ENCODE measurements around the gene PDIA5.

The PDIA5 gene

DNA sequence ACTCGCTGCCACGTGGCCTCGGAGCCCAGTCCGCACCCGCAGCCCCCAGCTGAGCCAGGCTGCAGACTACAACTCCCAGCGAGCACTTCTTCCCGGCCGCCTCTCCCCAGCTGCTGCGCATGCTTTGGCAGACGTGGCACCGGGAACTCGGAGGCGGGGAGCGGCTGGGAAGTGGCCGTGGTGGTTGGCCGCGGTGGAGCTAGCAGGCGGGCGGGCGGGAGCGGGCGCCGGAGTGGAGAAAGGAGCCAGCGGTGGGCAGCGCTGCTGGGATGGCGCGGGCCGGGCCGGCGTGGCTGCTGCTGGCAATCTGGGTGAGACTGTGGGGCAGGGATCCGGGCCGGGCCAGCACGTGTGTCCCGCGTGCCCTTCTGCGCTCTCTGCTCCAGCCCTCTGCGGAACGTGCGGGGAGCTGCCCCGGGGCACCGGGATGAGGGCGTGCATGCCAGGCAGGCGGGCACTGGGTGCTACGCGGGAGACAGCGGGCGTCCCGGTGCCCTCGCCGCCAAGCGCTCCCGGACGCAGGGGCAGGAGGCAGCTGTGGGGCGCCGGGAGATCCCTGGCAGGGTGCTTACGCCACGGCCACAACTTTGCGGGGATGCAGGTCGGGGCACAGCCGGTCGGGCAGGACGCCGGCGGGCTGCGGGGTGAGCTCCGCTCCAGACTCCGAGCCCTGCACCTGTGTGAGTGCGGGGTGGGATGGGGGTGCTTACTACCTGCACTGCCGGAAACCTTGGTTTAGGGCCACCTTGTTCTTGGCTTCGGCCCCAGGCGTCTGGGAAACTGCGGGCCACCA, at the start of gene PDIA5:
TSS of gene PDIA5 (plus strand) at position 130 of the 793 bp plus-strand sequence. CDS start at position 270, 140 bp downstream.
- DNase-seq: peak; percentile 52

DNA sequence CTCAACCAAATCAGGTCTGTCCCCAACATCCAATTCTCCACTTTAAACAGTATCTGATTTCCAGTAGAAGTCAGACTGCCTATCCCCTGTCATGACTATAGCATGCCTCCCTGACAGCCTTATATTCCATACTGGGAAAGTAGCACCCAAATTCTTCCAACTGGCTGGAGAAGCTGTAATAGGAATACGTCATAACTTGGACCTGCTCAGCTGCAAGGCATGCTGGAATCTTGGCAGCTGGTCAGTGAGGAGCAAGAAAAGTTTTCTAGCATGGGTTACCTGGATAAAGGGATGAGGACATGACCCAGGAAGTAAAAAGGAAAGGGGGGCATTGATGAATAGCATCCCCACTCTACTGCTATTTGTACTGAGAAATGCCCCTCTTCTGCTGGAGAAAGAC, 48.1 kb upstream of the PDIA5 start:
- no peak for DNase-seq

DNA sequence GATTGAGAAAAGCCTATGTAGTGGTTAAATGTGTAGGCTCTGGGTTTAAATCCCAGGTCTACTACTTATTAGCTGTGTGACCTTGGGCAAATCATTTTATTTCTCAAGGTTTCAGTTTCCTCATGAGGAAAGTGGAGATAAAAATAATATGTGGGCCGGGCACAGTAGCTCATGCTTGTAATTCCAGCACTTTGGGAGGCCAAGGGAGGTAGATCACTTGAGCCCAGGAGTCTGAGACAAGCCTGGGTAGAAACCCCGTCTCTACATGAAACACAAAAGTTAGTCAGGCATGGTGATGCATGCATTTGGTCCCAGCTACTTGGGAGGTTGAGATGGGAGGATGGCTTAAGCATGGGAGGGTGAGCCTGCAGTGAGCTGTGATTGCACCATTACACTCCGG, 47.7 kb upstream of the PDIA5 start:
- no peak for DNase-seq

DNA sequence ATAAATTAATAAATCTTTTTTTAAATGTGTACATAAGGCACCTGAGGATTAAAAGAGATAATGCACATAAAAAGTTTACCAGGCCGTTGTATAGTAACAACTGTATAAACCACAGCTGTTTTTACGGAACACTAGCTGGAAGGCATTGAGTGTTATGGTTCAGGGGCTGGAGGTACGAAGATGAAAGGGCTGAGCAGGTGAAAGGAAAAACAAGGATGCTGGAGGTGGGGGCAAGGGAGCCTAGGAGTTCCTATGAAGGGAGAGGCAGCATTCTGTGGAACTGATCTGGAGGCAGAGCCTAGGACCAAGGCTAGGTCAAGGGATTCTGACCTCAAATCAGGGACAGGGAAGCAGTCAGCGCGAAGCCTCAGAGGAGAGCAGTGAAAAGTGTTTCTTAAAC, 47.2 kb upstream of the PDIA5 start:
- DNase-seq: no peak

DNA sequence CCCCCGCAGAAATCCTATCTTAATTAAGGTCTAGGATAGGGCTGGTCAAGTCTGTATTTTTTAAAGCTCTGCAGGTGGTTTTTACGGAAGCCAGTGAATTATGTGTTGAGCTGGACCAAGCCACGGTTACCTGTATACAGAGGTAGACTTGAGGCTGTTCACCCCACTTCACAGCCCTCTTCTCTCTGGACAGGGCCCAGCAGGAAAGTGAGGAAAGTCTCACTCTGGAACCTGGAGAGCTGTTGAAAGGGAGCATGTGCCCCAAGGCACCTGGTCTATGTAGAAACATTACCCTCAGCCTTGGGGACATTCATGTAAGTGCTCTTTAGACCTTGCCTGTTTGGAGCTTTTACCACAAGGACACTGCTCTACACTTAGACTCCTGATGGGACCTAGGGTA, 46.1 kb upstream of the PDIA5 start:
- DNase-seq: no peak

DNA sequence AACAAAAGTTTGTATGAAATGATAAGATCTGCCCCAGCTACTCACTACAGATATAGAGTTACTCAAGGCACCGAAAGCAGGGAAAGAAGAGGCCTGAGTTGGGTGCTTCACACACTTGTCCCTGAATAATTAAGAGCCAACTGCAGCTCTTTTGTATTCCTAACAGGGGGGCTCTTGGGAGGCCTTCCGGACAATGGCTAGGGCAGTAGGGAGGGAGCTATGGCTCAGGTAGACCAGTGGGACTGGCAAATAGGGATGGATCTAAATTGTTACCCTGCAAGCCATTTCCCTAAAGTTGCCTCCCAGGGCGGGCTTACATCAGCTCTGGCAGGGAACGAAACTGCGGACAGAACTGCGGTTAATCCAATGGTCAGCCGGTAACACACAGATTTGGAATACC, 45.4 kb upstream of the PDIA5 start:
- DNase-seq: no peak

DNA sequence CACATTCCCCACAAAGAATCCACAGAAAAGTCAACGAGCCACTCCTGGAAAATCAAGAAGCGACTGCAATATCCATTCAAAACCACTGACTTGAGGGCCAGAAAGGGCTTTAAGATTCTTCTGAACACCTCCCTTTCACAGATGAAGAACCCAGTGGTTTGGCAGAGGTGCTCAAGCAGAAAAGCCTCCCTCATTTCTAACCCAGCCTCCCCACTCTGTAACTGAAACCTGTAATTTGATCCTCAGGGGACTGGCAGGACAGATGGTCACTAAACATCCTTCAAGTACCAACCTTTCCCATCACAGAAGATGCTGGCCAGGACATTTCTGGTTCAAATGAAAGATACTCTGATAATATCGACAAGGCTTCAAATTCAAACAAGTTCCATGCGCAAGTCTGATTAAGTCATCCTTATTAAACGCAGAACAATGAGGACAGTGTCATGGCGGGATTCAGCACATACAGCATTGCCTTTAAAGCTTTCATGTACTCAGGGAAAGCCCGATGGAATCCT, 44.8 kb upstream of the PDIA5 start:
- no peak for DNase-seq

DNA sequence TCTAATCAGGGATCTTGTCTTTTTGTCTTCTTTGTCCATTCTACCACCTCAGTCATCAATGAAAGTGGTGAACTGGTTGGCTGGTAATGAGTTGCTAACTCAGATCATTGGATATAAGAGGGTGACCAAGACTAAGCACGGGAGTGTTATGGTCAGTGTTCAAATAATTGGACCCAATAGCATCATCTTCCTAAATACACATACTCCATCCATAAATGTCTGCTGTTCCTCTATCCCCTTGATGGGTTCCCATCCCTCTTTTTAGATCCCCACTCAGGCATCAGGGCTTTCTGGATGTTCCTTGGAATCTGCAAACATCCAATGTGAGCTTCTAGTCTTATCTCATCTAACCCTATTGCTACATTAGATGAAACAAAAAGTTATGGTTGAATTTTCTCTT, 42.8 kb upstream of the PDIA5 start:
- DNase-seq: no peak

DNA sequence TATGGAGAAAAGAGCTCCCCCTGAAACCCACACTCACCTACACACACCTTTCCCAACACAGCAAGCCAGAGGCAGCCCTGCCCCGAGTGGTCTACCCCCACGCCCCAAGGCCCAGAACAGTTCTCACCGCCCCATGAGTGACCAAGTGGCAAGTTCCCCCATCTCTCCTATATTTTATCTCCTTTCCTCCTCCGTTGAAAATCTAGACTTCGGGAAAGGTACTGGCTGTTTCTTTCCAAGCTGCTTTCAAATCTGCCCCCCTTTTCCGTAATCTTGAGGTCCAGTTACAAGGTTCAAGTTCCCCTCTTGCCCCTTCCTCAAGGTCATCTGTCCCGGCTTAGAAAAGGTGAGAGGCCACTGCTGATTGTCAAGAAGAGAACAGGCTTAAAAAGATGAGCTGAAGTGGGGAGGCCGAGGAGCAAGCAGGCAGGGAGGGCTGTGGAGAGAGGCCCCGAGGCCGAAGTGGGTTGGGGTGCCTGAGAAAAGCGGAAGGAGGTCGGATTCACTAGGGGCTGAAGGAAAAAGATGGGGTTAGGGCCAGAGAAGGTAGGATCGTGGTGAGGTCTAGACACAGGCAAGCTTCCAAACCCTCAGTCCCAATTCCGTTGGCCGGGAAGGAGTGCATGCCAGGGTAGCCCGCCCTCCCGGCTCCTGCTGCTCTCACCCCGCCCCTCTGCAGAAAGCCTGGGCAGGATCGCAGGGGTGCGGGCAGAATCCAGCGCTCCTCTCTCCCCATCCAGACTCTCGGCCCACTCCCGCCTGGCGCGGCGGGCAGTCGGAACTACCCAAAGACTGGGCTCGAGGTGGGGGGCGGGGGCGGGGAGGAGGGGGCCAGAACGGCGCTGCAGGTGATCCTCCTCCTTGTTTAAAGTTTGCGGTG, 40.9 kb upstream of the PDIA5 start:
- DNase-seq: no peak

DNA sequence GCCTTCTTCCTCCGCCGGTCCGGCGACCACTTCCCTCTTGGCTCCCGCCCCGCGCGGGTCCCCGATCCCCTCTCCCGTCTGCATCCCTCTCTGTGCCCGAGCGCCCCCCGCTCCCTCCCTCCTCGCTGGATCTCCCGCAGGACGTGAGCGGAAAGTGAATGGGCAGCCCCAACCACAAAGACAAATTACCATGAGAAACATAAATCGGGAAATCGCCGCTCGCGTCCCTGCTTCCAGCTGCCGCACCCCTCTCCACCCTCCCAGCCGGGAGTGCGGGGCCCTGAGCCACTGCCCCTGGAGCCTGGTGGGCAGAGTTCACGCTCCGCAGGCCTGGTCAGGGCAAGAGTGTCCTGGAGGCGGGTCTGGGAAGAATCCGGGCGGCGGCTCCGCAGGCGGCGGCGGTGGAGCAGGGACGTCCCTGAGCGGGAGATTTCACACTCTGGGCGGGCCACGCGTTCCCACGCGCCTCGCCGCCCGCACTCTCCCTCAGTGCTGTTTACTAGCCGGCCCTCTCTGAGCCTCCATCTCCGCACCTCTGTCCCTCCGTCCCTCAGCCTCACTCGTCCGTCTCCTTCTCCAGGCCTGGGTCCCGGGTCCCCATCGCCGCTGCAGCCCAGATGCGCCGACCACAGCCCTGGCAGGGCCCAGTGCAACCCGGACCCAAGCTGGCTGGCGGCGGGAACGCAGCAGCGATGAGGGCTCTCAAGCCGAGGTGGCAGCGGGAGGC, 40.1 kb upstream of the PDIA5 start:
- no peak for DNase-seq

DNA sequence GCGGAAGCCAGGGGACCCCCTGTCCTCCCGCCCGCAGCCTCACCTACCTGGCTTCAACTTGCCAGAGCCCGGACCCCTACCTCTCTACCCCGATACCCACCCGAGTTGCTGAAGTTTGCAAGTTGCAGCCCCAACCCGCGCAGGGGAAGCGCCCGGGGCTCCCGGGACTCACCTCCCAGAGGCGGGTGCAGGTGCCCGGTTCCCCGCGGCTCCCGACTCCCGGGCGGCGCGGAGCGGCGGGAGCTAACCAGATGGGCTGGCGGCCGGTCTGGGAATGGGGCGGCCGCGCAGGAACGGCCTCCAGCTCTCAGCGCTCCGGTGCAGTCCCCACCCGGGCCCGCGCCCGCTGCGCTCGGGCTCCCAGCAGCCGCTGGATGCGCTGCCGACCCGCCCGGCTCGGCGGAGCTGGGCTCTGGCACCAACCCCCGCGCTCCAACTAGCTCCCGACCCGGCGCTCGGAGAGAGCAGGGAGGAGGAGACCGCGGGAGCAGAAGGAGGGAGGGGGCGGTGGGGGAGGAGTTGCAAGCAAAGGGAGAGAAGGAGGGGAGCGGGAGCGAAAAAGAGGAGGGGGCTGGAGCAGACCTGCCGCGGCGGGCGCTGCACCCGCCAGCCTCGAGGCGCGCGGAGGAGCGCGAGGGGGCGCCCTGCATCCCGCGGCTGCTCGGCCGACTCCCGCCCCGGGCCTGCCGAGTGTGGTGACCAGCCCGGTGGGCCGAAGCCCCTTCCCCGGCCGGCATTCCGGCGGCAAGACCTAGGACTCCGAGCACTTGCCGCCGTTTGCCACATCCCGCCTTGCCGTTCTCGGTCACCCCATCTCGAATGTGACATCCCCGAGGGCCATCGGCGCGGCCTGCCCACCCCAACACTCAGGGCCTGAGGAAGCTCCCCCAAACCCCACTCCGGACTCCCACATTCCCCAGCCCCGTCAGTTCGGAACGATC, 39.3 kb upstream of the PDIA5 start, which contains the start of gene SEMA5B:
TSS of gene SEMA5B (minus strand) at position 472 of the 941 bp plus-strand sequence. CDS start 66,500 bp downstream, outside the sequence.
- DNase-seq: no peak

DNA sequence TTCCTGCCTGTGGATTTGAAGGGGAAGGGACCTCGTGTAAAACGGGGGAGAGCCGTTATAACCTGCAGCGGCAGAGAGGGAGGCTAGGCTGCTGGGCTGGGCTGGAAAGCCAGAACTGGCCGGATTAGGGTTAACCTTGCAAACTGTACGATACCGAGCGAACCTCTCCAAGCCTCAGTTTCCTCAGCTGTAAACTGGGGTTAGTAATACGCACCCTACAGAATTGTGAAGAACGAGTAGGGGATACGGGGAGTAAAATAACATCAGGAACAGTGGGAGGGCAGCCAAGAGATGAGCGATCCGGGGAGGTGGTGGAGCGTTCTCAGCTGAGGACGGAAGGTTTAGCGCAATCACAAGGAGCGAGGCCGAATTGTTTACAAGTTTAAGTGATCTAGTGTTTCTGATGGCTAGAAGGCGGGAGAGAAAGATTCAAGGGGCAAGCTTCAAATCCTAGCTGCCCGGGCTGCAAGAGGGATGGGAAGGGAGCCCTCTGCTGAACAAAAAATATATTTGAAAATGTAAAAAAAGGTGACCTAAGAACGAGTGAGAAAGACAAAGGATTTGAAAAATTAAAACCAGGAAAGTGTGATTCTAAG, 38.5 kb upstream of the PDIA5 start:
- peak in 1 of 2 donors; percentile 32 for DNase-seq

DNA sequence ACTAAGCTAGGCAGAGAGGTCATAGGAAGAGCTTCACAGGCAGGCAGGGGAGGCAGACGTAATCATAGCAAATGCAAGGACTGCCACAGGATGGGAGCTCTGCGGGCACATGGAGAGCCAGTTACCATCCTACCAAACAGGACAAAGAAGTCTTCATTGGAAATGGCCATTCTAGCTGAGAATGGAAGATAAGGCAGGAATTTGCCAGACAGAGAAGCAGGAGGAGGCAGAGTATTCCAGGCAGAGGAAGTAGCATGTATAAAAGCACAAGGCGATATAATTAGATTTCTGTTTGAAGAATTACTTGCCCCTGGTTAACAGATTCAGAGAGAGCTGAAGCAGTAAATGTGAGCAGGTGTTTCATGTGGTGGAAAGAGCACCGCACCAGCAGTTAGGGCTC, 35.8 kb upstream of the PDIA5 start:
- DNase-seq: no peak

DNA sequence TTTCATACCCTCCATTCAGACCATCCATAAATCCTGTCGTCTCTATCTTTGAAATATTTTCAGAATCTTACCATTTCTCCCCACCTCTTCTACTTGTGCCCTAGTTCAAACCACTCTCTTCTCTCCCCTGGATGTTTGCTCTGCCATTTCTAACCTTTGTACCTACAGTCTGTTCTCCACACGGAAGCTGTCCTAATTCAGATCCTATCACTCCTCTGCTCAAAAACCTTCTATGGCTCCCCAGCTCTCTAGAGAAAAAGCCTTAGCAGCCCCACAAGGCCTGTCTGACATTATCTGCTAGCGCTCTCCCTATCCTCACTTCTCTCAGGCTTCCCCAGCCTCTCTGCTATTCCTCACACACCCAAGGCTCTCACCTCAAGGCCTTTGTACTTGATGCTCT, 34.8 kb upstream of the PDIA5 start:
- DNase-seq: no peak

DNA sequence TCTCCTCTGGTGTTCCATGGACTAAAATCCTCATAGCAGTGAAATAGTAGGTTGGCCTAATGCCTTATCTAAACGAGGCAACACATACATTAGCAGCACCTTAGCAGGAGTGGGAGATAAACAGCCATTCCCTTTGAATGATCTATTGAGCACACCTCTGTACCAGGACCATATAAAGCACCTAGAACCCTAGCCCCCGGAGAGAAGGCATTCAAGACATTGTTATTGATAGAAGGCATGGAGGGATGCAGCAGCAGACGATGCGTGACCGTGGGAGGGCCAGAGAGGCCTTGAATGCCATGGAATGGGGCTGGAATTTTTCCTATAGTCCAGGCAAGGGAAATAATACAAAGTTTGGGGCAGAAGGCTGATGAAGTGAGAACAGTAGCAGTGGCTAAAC, 32.7 kb upstream of the PDIA5 start:
- DNase-seq: no peak

DNA sequence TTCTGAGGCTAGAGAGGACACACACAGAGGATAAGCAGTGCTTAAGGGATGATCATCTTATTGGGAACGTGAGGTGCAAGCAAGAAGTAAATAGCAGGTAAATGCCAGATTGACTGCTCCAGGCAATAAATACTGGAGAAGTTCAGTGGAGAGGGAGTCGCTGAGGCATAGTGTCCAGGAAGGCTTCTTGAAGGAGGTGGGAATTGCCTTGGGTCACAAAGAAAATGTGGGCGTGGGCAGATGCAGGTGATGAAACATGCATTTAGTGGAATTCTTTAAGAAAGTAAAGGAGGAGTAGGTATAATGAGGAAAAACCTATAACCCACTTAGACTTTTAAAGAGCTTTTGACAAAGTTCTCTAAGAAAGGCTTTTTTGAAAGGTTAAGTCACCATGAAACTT, 31.8 kb upstream of the PDIA5 start:
- no peak for DNase-seq

DNA sequence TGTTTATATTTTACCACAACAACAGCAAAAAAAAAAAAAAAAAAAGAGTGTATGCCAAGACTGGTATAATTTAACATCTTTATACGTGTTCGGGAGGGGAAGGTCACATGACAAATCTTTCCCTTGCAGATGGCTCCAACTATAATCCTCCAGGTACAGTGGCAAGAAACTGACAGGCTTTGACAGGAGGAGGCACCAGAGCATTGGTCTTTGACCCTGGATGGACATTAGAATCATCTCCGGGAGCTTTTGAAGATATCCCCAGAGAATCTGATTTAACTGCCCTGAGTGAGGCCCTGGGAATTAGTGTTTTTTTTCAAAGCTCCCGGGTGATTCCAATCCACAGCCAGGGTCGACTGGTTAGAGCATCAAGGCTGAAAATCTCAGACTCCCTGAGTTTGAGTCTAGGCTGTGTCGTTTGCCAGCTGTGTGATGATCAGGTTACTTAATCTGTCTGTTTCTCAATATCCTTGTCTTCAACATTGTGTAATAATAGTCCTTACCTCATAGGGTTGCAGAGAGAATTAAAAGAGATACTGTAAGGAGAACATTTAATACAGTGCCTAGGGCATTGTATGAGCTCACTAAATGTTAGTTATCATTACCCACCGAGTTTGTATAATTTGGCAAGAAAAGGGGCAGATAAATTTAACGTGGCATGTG, 30.3 kb upstream of the PDIA5 start:
- no peak for DNase-seq

DNA sequence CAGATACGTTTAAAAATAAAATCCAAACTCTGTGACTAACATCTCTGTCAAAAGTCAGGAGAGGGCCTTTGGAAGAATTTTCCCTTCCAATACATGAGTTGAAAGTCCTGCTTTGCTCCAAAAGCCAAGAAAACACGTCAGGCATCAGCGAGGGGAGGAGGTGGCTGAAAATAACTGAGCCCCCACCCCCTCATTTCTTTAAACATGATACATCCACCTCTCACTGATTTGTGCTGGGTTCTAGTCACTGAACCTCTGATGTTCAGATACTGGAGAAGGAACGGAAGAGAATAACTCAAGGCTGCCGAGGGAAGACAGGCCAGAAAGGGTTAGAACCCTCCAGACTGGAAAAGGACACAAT, 29.8 kb upstream of the PDIA5 start:
- no peak for DNase-seq

DNA sequence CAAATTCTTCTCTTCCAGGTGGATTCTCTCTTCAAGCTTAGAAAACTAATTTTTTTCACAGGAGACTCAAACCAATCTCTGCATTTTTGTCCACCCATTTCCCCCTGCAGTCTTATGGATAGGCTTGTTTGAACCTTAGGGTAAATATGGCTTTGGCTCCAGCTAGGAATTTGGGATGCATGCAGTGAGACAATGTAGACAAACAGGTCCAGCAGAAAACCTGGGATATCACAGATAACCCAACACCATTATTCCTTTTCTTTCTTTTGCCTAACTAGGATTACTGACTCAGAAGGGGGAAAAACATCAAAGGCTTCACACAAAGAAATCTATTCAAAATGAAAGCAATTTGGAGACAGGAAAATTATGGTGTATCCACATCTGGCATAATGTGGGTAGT, 28.1 kb upstream of the PDIA5 start:
- no peak for DNase-seq

DNA sequence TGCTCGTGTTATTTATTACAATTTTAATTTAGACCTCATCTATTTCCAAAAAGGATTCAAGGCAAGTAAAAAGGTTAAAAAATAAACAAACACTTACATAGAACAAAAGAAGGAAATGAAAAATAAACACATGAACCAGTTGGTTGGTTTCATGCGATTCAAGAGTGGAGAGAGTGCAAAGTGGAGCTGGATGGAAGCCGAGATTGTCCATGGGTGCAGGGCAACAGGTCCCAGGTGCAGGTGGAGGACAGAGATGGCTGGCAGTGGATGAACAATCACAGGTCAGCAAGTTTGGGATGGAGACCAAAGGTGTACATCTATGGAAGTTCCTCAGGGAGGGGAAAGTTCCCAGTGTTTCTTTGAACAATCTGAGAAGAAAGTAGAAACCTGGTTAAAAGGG, 27.6 kb upstream of the PDIA5 start:
- no peak for DNase-seq

DNA sequence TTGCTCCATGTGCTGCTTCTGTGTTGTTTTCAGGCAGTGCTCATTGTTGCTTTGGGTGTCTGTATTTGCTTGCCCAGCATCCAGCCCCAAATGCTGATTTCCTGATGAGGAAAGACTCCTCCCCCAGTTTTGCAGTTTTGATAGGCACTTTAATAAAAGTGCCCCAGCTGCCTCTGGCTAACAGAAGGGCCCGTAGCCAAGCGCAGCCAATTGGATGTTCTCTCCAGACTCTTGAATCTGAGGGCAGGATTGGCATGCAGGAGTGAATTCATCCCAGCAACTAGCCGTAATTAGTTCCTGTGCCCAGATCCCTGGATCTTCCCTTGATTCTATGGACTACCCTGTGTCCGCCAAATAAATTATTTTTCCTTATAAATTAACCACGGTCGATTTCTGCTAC, 24.4 kb upstream of the PDIA5 start:
- no peak for DNase-seq
